Forelimb muscle (tissue), 1 donor: Measurements from ENCODE around the gene LRRN3. TPM values are rescaled to one million over a fixed set of nuclear protein-coding genes. Genes with fewer than 3 reads are reported as not detected.

Experiments used
- DNase-seq: peaks from one replicate; pipeline ENCODE4 v3.0.0-alpha.2; 2013; ENCODE audit warnings: low read depth
- polyA plus RNA-seq: library from polyadenylated mRNA; unstranded; fragments of 120-200 nt; gene quantifications from one replicate; pipeline ENCODE4 v1.2.1, GENCODE V29; 2013; ENCODE audit not compliant: insufficient read length

LRRN3 gene
- polyA plus RNA-seq, 1 donor, result 7.0 TPM

DNA sequence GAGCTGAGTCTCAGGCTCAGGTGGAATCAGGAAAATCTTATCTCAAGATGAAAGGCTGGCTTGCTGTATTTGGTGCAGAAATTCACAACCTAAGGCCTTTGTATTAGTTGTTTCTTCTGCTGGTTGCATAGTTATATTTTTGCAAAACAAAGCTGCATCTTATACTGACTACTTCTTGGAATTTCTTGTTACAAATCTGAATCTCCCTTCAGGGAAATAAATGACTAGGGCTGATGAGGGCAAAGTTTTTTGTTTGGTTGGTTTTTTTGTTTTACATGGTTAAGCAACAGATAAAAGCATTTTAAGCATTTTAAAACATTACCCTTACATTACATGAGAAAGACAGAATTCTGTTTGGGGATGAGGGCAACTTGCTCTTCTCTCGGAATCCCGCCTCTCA, 13.9 kb upstream of the LRRN3 start:
- no peak for DNase-seq

DNA sequence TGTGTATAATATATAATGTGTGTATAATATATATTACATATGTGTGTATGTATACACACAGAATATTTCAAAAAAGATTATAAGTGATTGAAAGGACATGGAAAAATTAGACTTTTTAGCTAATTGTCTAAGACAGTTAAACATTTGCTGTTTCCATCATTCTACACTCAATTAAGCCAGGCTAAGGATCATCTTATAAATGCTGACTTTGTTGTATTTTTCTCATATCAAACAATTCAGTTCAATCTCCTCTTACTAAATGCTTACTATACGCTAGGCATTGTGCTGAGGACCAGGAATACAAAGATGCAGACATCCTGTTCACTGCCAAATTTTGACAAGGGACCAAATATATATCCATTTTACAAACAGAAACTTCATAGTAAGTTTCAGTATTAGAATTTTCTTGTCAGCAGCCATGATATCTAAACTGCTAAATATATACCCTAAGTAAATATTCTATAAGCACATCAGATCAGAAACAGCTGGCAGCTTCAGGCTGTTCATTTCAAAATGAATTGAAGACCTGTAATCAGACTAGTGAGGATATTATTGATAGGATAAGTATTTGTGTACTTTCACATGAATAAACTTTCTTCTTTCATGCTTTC, 10.3 kb upstream of the LRRN3 start:
- no peak for DNase-seq

DNA sequence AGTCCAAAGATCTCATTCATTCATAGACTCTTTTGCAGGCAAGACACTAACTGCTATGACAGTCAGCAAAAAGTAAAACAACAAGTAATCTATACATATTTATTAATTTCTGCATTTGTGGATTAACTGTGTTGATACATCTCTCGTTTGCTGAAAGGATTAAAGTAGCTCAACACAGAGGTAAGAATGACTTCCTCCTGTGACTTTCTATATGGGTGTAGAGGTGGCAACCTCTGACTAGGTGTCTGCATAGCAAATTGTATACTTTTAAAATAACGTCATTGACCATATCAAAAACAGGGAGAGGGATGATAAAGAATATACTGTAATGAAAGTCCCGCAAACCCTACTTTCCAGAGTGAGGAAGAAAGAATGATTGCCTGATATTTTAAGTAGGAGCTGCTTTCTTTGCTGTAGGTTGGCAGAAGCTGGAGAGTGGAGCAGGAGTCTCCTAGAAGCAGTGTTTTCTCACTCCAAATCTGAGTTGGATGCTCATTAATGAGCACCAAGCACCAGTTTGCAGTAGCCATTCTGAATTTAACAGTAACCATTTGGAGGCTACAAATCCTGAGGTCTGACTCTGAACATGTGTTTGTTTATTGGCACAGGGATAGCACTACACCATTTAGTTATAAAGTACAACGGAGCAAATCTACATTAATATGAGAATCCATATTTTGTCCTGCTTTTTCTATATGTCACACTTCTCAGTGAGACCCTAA, 9.2 kb upstream of the LRRN3 start:
- DNase-seq, result no peak

DNA sequence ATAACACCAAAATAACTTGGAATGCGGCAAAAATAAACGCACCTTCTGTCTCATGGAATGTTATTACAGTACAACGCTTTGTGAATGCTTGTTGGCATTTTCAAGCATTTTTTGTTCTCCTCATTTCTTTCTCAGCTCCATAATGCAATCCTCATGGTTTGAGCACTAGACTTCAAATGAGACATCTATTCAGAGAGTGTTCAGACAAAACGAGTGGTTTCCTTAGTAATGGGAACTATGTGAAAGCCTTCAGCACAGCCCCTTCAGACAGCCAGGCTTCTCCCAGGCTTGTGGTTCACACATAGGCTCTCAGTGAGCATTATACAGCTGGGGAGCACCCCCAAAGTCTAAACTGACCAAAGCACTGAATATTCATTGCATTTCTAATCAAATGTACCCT, 8.6 kb upstream of the LRRN3 start:
- no peak for DNase-seq

- DNase-seq, result no peak
Observed at GRCh38 chr7:111083413-111083812, 7.5 kb upstream of the LRRN3 start.

- DNase-seq, result no peak
Observed at GRCh38 chr7:111085356-111085755, 5.6 kb upstream of the LRRN3 start.

GRCh38 chr7:111086532-111086931, 4.4 kb upstream of the LRRN3 start:
- DNase-seq, result no peak

DNA sequence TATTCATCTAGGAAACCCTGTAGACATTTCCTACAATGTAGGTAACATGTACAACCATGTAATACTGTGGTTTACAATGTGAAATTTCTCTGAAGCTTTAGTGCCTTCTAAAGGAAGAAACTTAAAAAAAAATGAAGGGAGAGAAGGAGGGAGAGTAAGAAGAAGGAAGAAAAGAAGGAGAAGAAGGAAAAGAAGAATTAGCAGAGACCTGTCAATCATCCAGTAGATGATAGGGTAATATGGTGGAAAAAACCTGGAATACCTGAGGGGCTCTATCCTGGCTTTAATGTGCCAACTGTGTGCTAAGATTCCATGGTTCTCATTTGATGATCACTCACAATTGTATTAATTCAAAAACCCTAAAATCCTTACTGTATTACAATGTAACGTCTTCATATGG, 2.6 kb upstream of the LRRN3 start:
- DNase-seq, result no peak

DNA sequence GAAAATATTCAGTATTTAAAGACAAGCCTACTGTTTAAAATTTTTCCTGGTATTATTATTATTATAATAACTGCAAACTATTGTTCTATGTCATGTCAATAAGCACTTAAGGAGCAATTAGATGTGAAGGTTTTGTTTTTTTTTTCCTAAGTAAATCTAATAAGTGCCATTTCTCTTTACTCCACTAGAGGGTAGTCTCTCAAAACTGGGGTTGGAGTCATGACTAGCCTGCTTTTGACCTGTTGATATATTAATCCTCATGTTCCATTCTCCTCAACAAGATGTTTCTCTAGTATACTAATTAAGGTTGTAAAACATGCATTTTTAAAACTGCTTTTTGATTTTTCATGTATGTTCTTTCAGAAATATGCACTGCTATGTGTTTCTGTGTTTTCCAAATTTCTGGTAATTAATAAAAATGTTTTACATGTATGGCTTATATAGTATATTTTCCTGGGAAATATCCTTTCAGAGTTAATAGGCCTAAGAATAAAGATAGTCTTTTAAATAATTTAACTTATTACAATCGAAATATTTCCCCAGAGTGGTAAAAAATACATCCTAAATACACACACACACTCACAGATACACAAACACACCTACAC, 1.0 kb upstream of the LRRN3 start:
- DNase-seq, result no peak

GRCh38 chr7:111091593-111092358, 849 bp downstream of the LRRN3 start:
- DNase-seq, result no peak

- no peak for DNase-seq
Observed at GRCh38 chr7:111092406-111093236, 1.7 kb downstream of the LRRN3 start.

- no peak for DNase-seq
Observed at GRCh38 chr7:111093496-111093895, 2.6 kb downstream of the LRRN3 start.

DNA sequence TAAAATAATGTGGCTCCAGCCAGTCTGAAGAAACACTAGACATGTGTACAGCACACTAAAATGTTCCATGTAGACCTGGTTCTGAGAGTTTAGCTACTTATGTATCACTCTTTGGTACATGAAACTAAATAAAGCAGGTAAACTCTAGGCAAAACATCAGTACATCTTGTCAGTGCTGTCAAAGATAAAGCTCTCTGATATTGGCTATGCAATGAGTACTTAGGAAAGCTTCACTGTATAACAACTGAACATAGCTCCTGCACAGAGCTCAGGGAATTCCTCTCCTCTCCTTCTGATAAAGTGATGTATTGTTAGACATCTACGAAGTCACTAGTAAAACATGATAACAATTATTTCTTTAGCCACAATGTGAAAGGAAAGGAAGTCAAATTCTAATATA, 3.5 kb downstream of the LRRN3 start:
- no peak for DNase-seq

DNA sequence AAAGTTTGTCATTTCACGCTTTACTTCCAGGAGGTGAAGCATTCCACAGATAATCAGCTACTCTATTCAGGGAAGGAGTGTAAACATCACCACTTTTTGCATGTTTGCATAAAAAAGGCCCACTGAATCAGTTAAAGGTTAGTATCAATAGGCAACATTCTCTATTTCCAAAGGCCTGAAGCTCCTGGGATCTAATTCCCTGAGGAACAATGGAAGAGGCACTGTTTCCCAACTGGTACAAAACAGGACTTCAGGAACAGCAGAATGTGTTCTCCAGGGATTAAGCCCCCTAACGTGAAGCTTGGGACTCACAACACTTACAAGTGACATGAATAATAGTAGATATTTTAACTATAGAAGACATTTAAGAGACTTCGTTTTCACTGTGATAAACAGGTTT, 6.1 kb downstream of the LRRN3 start:
- no peak for DNase-seq

- DNase-seq, result no peak
Observed at GRCh38 chr7:111098011-111098925, 7.3 kb downstream of the LRRN3 start.

DNA sequence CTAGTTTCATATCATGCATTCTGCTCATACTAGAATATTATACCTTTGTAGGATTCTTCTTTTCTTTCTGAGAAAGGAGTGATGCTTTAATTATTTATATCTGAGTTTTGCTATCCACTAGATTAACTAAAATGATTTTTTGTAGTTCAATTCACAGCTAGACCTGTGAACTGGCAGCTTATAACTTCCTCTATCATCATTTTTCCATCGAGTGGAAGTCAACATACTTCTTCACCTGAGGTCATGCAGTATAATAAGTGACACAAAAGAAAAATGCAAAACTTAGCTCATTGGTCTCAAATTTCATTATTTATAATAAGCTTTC, 8.0 kb downstream of the LRRN3 start:
- DNase-seq, result no peak

- no peak for DNase-seq
Observed at GRCh38 chr7:111101856-111102646, 11.1 kb downstream of the LRRN3 start.

DNA sequence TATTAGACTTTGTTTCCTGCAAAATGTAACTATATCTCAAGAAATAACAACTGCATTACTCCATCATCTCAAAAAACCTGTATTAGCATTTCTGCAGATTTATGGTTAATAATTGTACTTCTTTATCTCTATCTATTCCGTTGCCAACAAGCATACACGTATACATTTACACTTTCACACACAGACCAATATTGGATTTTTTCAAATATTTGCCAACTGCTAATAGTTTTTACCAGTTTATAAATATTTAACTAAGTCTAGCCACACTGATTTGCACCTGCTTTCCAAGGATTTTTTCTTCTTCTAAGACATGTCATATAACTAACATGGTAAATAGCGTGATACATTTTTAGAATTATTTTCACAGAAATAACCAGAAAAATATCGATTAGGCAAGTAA, 12.2 kb downstream of the LRRN3 start:
- no peak for DNase-seq

- DNase-seq, result no peak
Observed at GRCh38 chr7:111103678-111104274, 12.8 kb downstream of the LRRN3 start.
